Adrenal gland (tissue), 12 donors: ENCODE data around the gene PAOX. TPM values are rescaled to one million over a fixed set of nuclear protein-coding genes. Genes with fewer than 3 reads are reported as not detected.

Experiments
- DNase-seq, 7 donors: peaks; one replicate each; pipeline ENCODE4 v3.0.0-alpha.2; 2019 to 2020
- H3K27ac ChIP-seq, 5 donors: fragments of 200-600 bp; sonication (generic) in 4 of 5; 1 replicate in 3 of 5; 2 replicates in 2 of 5; pipeline versions ENCODE4 v1.5.1 to v1.8.0; 2016 to 2020; ENCODE audit warnings: mild to moderate bottlenecking in 1 of 5
- H3K27me3 ChIP-seq: fragments of 200-600 bp; 2 replicates; pipeline ENCODE4 v1.8.0; 2021
- H3K36me3 ChIP-seq, 2 donors: fragments of 200-600 bp; replicated peaks in 1 of 2; 1 replicate in 1 of 2; 2 replicates in 1 of 2; pipeline versions ENCODE4 v1.5.1 to v1.8.0; 2018 to 2022
- H3K4me1 ChIP-seq, 2 donors: fragments of 200-600 bp; replicated peaks in 1 of 2; 1 replicate in 1 of 2; 2 replicates in 1 of 2; pipeline versions ENCODE4 v1.5.1 to v1.8.0; 2018 to 2021
- H3K4me3 ChIP-seq, 4 donors: fragments of 200-600 bp; sonication (generic) in 3 of 4; one replicate each; pipeline ENCODE4 v1.5.1; 2016 to 2018
- H3K9me3 ChIP-seq, 3 donors: fragments of 200-600 bp; sonication (generic) in 1 of 3; replicated peaks in 1 of 3; 1 replicate in 2 of 3; 2 replicates in 1 of 3; pipeline versions ENCODE4 v1.5.1 to v1.8.0; 2016 to 2021
- CTCF ChIP-seq, 6 experiments: fragments of 450-650 bp in 4 of 6; fragments of 200-600 bp in 2 of 6; sonication (generic) in 1 of 6; IDR thresholded peaks; 1 replicate in 5 of 6; 2 replicates in 1 of 6; pipeline versions ENCODE4 v1.5.1 to v1.8.0; 2016 to 2021; ENCODE audit warnings: antibody characterized with exemption in 6 of 6, mild to moderate bottlenecking in 2 of 6, moderate library complexity in 1 of 6
- POLR2A ChIP-seq, 2 donors: fragments of 450-650 bp; IDR thresholded peaks; one replicate each; pipeline ENCODE4 v1.6.1; 2017; ENCODE audit warnings: antibody characterized with exemption in 2 of 2, mild to moderate bottlenecking in 2 of 2, moderate library complexity in 1 of 2
- WGBS, 4 donors: extraction: QIAGEN DNeasy Blood & Tissue Kit in 2 of 4; methylation state at CpG; one replicate each; pipeline versions ENCODE4 v1.1.5 to v1.1.7; 2013 to 2017; 5-methylcytosine and 5-hydroxymethylcytosine counted together
- intact Hi-C, 2 donors: fragments of 100-400 bp; cut with DNase I; formaldehyde crosslinking; loops; one replicate each; pipeline versions ENCODE4 v1.14.1 to v1.15.0; 2022 to 2023
- polyA plus RNA-seq, 3 donors: library from polyadenylated mRNA; stranded (reverse); fragments of 200-250 nt in 2 of 3; fragments of 350-450 nt in 1 of 3; fragmentation: Illumina TruSeq in 1 of 3; extraction: RNeasy Lipid Tissue Mini Kit (QIAGEN cat#74804) in 1 of 3; gene quantifications; one replicate each; pipeline ENCODE4 v1.2.3, GENCODE V29; 2013 to 2014
- total RNA-seq, 9 donors: library from RNA; depleted of rRNA in 4 of 9; stranded (reverse); fragments of >200 nt in 4 of 9; fragments of 120-200 nt in 1 of 9; fragmentation: NEBNext Ultra II Directional in 1 of 9; extraction: Animal tissue kit (Norgen Biotek cat#: 25700) in 1 of 9; gene quantifications; one replicate each; pipeline versions ENCODE4 v1.1.0 to v1.2.4, GENCODE V29; 2013 to 2023
- donor health status: healthy with polysubstance abuse.
- donor health status: Bipolar disorder and iron deficiency.
- donor health status: DM: yes; HTN: yes; CAD: no.
- donor health status: DM: no; HTN: no; CAD: no.
- donor health status: DM: no; HTN: no; CAD: no.
- donor health status: DM: yes; HTN: yes; CAD: no.

Gene PAOX
- total and polyA plus RNA-seq, 12 donors, result 1.0 to 34.4 (median 6.4) TPM

- Histone ChIP-seq H3K4me1 (peaks cover 9 to 11% of the 10 kb centered on the region in 2 donors), H3K4me3 (peak within 1 kb of the TSS in 1 of 4 donors; percentile 54), H3K27ac (peak within 1 kb of the TSS in 1 of 5 donors; percentile 62), H3K36me3 (no peaks in the 10 kb centered on the region), H3K9me3 (no peaks in the 10 kb centered on the region), H3K27me3 (peaks cover 22% of the 10 kb centered on the region)
- DNase-seq, result peak in 1 of 7 donors; percentile 89
- TF ChIP-seq POLR2A (IDR thresholded peaks at IDR 0.05), result no peak
- no peak for TF ChIP-seq CTCF (IDR thresholded peaks at IDR 0.05)
- 9 to 25% (median 12%) methylated on average over 9 to 63 of the region's 63 CpGs for WGBS, 4 donors
- intact Hi-C loops, result no loop called here
Measured at GRCh38 chr10:133336577-133337369, 42.3 kb upstream of the PAOX start, which contains the start of gene CALY. Gene CALY (minus strand): TSS chr10:133336896. CDS start chr10:133328989, 7,907 bp downstream.

DNA sequence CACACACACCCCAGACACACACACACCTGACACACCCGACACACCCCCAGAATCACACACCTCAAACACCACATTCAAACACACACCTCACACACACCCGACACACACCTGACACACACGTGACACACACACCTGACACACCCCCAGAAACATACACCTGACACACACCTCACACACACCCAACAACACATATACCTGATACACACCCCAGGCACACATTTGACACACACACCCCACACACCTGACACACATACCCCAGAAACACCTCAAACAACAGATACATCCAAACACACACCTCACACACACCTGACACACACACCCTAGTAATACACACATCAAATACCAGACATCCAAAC lies 41.7 kb upstream of the PAOX start:
- TF ChIP-seq CTCF (IDR thresholded peaks at IDR 0.05) (no peak), POLR2A (IDR thresholded peaks at IDR 0.05) (no peak)
- WGBS, 4 donors, result 62 to 84% (median 77%) methylated on average over 3 of the region's 3 CpGs
- Histone ChIP-seq H3K27me3 (peaks cover 22% of the 10 kb centered on the region), H3K27ac (no peak overlapping the region), H3K4me3 (no peak overlapping the region), H3K4me1 (peaks cover 9 to 11% of the 10 kb centered on the region in 2 donors), H3K9me3 (no peaks in the 10 kb centered on the region), H3K36me3 (no peaks in the 10 kb centered on the region)
- intact Hi-C loops, result no loop called here
- no peak for DNase-seq

DNA sequence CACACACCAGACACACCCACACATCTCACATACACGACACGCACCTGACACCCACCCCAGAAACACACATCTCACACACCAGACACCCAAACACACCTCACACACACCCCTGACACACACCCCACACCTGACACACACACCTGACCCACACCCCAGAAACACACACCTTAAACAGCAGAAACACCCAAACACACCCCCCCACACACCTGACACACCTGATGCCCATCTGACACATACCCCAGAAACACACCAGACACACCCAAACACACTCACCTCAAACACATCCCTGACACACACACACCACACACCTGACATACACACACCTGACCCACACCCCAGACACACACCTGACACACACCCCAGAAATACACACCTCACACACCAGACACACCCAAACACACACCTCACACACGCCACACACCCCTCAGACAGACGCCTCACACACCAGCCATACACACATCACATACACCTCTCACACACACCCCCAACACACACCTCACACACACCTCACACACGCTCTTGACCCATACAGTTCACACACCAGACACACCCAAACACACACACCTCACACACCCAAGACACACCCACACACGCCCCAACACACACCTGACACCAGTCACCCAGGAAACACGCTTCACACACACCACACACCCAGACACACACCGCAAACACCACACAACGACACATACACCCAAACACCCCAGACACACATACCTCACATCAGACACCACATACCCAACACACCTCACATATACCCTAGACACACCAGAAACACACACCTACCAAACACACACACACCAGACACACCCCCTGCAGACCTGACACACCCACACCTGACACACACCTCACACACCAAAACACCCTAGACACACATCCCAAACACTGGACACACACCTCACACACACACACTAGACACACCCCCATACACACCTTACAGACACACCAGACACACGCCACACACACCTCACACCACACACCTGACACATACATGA lies 40.7 kb upstream of the PAOX start:
- WGBS, 4 donors, result 79 to 85% (median 83%) methylated on average over 10 of the region's 10 CpGs
- peaks cover 25% of the 10 kb centered on the region for H3K27me3 ChIP-seq
- DNase-seq, result no peak
- H3K4me3 ChIP-seq, result no peak overlapping the region
- H3K27ac ChIP-seq, result no peak overlapping the region
- no peaks in the 10 kb centered on the region for H3K36me3 ChIP-seq
- H3K4me1 ChIP-seq, result peaks cover 9 to 11% of the 10 kb centered on the region in 2 donors
- H3K9me3 ChIP-seq, result no peaks in the 10 kb centered on the region
- TF ChIP-seq POLR2A (IDR thresholded peaks at IDR 0.05) (no peak), CTCF (IDR thresholded peaks at IDR 0.05) (no peak)
- intact Hi-C loops, result no loop called here
